Activated CD4-positive, alpha-beta T cell treated with anti-CD3 and anti-CD28 coated beads, Interleukin-2, Interleukin-4, amounts not matched to agents 100 ng/mL and 50 ng/mL, durations not matched to agents 16 hours and 8 hours (primary cell): ENCODE results near the gene GEMIN5.
A peak's percentile ranks its signal among the peaks of the same experiment; 100 is the strongest.

Source experiments
- DNase-seq: peaks from one replicate; pipeline ENCODE4 v3.0.0-alpha.2; 2020; ENCODE audit warnings: low spot score

The GEMIN5 gene

DNA sequence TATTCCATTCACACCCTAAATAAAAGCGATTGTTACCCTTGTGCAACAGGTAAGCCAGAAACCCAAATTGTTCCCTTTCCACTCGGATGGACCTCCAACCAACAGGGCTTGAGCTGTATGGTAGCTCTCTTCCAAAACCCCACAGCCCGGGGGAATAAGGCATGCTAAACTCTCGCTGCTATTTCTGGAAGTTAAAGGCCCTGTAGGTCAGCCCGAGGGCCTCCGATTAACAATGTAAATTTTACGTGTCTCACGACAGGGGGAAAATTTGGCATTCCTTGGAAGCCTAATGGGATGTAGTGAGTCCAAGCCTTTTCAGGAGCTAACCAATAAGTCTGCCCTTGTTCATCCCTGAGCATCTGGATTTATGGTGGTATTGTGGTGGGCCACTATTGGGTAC, 53.6 kb downstream of the GEMIN5 start:
- DNase-seq = no peak

- no peak for DNase-seq
Measured at GRCh38 chr5:154881986-154882385, 56.0 kb downstream of the GEMIN5 start.

- no peak for DNase-seq
Measured at GRCh38 chr5:154878642-154879335, 59.2 kb downstream of the GEMIN5 start.

- DNase-seq = no peak
Measured at GRCh38 chr5:154873791-154874331, 64.2 kb downstream of the GEMIN5 start.

DNA sequence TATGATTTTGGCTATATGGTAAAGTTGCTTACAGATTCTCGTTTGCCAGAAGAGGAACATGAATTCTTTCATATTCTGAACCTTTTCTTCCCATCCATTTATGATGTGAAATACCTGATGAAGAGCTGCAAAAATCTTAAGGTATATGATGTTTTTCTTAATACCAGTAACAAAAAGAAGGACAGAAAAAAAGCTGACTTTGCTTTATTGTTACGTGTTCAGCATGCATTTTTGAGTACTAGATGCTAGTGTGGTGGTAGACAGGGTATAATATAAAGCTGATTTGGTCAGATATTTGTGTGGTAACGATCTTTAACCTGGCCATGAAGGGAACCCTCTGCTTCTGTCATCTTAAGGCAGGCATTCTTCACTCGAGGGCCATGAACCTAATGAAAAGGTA, 66.3 kb downstream of the GEMIN5 start:
- no peak for DNase-seq

GRCh38 chr5:154868702-154869101, 69.3 kb downstream of the GEMIN5 start:
- DNase-seq = no peak

DNA sequence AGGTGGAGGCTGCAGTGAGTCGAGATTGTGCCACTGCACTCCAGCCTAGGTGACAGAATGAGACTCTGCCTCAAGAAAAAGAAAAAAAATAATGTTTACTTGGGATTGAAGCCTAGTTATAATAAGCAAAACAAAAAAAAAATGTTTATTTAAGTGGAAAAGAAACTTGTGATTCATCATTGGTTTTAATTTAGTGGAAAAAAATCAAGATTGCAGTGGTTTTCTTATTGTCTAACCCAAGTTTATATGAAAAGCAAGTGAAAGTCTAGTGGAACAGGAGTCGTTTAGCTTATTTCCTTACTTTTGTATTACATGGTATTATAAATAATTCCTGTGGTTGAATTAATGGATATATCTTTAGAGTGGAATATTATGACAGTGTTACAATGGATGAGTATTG, 71.2 kb downstream of the GEMIN5 start:
- no peak for DNase-seq

- no peak for DNase-seq
Measured at GRCh38 chr5:154865466-154866184, 72.4 kb downstream of the GEMIN5 start.

DNA sequence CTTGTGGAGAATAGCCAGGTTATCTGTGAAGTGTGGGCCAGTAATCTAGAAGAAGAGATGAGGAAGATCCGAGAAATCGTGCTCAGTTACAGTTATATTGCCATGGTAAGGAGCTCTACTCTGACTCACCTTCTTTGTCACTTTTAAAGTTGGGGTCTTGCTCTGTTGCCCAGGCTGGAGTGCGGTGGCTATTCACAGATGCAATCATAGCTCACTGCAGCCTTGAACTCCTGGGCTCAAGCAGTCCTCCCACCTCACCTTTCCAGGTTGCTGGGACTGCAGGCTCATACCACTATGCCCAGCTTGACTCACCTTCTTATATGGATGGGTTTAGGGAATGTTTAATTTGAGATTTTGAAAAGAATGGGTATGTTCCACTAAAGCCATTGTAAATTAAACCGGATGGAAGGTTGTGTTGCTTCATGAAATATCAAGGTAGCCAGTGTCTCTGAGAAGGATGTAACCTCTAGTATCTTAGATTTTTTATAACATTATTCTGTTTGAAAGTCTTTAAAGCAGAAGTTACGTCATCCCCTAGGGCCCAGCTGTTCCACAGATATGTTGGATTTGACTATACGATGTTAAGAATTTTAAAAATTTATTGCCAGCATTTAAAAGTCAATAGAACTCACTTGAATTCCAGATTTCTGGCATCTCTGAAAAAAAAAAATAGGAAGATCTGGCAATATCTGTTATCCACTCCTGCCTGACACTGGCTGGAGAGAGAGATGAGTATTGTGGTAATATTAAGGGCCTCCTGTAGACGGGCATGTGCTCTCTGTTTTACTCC, 74.5 kb downstream of the GEMIN5 start:
- no peak for DNase-seq

- DNase-seq = no peak
Measured at GRCh38 chr5:154862766-154863165, 75.2 kb downstream of the GEMIN5 start.

DNA sequence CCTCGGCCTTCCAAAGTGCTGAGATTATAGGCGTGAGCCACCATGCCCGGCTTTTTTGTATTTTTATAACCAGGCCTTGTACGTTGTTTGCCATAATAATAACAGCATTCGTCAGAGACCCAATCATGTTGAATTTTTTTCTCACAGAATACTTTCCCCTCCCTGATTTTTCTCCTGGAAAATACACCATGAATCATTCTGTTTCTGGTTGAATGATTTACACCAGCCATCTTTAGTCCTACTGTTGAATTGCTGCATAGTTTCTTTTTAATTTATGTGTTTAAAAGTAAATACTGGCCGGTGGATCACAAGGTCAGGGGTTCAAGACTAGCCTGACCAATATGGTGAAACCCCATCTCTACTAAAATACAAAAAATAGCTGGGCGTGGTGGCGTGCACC, 76.1 kb downstream of the GEMIN5 start:
- no peak for DNase-seq

- DNase-seq = no peak
Measured at GRCh38 chr5:154860765-154861164, 77.2 kb downstream of the GEMIN5 start.

GRCh38 chr5:154860123-154860522, 77.9 kb downstream of the GEMIN5 start:
- peak; percentile 32 for DNase-seq

GRCh38 chr5:154858972-154859871, 78.8 kb downstream of the GEMIN5 start:
- DNase-seq = no peak

GRCh38 chr5:154858297-154858971, 79.6 kb downstream of the GEMIN5 start, which contains the start of gene CNOT8:
CNOT8 (plus strand) TSS chr5:154858627; CDS start chr5:154863279, 4,652 bp downstream.
- DNase-seq = peak; percentile 97

GRCh38 chr5:154857530-154858296, 80.3 kb downstream of the GEMIN5 start:
- DNase-seq = peak; percentile 86

GRCh38 chr5:154851351-154851750, 86.7 kb downstream of the GEMIN5 start:
- DNase-seq = no peak

GRCh38 chr5:154850255-154851062, 87.6 kb downstream of the GEMIN5 start, which contains the start of gene FAXDC2:
FAXDC2 (minus strand) TSS chr5:154850603; CDS start chr5:154838178, 12,425 bp downstream.
- DNase-seq = no peak

- no peak for DNase-seq
Measured at GRCh38 chr5:154849791-154850201, 88.2 kb downstream of the GEMIN5 start.
